Activated CD4-positive, alpha-beta T cell treated with anti-CD3 and anti-CD28 coated beads, Interleukin-2, amount 10 ng/mL, durations not matched to agents 7 days and 5 days (primary cell): Measurements from ENCODE around the gene PPAT. TPM values are rescaled to one million over a fixed set of nuclear protein-coding genes. Genes with fewer than 3 reads are reported as not detected.

ENCODE experiments used
- CTCF ChIA-PET: fragments of 350-600 bp; sonication (Branson Sonifier 250); formaldehyde crosslinking; loops from one replicate; lab custom pipeline; 2021; ENCODE audit warnings: antibody characterized with exemption; lab: Charles Lee
- POLR2A ChIA-PET: fragments of 350-600 bp; sonication (Branson Sonifier 250); formaldehyde crosslinking; loops from one replicate; lab custom pipeline; 2021; ENCODE audit warnings: antibody characterized with exemption; lab: Charles Lee
- DNase-seq: peaks from one replicate; pipeline ENCODE4 v3.0.0-alpha.2; 2020
- H3K27ac Mint-ChIP-seq: one replicate; pipeline ENCODE4 v1.8.0; 2021; ENCODE audit warnings: mild to moderate bottlenecking, moderate library complexity, mixed read lengths
- H3K27me3 Mint-ChIP-seq: one replicate; pipeline ENCODE4 v1.8.0; 2021; ENCODE audit warnings: mixed read lengths
- H3K36me3 Mint-ChIP-seq: one replicate; pipeline ENCODE4 v1.8.0; 2021; ENCODE audit warnings: low read depth, mixed read lengths
- H3K4me1 Mint-ChIP-seq: one replicate; pipeline ENCODE4 v1.8.0; 2021; ENCODE audit warnings: mixed read lengths
- H3K4me3 Mint-ChIP-seq: one replicate; pipeline ENCODE4 v1.8.0; 2021; ENCODE audit warnings: mild to moderate bottlenecking, moderate library complexity, mixed read lengths
- H3K9me3 Mint-ChIP-seq: one replicate; pipeline ENCODE4 v1.8.0; 2021; ENCODE audit warnings: mixed read lengths
- total RNA-seq, 2 experiments: library from RNA; stranded (reverse); gene quantifications; one replicate each; pipeline ENCODE4 v1.2.3, GENCODE V29; 2021

Gene PPAT
- total RNA-seq, 2 experiments from 2014 or later, result 24.3 to 24.7 TPM

- POLR2A ChIA-PET, result no interaction called here
- Mint-ChIP-seq H3K27ac (no peak overlapping the region), H3K9me3 (peaks cover 2% of the 10 kb centered on the region), H3K36me3 (peaks cover 7% of the 10 kb centered on the region), H3K4me3 (no peak overlapping the region), H3K4me1 (peaks cover 43% of the 10 kb centered on the region), H3K27me3 (no peaks in the 10 kb centered on the region)
- CTCF ChIA-PET, result no interaction called here
- no peak for DNase-seq
Measured at GRCh38 chr4:56430203-56430602, 5.2 kb downstream of the PPAT start.

- Mint-ChIP-seq H3K4me1 (peaks cover 30% of the 10 kb centered on the region), H3K9me3 (peaks cover 2% of the 10 kb centered on the region), H3K27me3 (no peaks in the 10 kb centered on the region), H3K36me3 (peaks cover 7% of the 10 kb centered on the region), H3K27ac (no peak overlapping the region), H3K4me3 (no peak overlapping the region)
- ChIA-PET CTCF (no interaction called here), POLR2A (no interaction called here)
- DNase-seq, result no peak
Measured at GRCh38 chr4:56427179-56427578, 8.2 kb downstream of the PPAT start.

DNA sequence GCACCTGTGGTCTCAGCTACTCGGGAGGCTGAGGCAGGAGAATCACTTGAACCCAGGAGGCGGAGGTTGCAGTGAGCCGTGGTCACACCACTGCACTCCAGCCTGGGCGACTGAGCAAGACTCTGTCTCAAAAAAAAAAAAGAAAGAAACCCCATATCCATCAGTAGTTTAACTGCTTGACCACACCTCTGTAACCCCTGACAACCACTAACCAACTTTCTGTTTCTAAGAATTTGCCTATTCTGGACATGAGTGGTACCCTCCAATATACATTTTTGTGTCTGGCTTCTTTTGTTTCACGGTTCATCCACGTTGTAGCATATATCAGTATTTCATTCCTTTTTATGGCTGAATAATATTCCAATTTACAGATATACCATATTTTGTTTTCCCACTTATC, 9.1 kb downstream of the PPAT start:
- Mint-ChIP-seq H3K4me3 (no peak overlapping the region), H3K27me3 (no peaks in the 10 kb centered on the region), H3K36me3 (peaks cover 7% of the 10 kb centered on the region), H3K4me1 (peaks cover 22% of the 10 kb centered on the region), H3K9me3 (peaks cover 2% of the 10 kb centered on the region), H3K27ac (no peak overlapping the region)
- DNase-seq, result no peak
- ChIA-PET POLR2A (no interaction called here), CTCF (interaction anchor here (3.6 kb wide), 1 partner anchor 10 kb away, joined by 19 read pairs; the partner anchor contains the start of genes PAICS and PPAT)

DNA sequence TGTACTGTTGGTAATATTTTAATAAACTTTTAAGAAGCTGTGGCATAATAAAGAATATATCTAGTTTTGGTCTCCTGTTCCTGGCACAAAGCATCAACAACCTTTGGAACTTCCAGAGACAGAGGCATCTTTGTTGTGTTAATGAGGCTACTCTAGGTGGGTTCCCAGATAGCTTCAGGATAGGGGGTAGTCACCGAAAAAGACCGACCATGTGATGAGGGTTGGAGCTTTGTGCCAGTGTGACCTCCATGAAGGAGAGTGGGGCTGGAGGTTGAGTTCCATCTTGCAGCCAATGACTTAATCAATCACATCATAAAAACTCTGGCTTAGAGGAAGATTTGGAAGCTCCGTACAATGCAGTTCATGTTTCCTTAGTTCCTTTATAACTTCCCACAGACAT, 9.9 kb downstream of the PPAT start:
- CTCF ChIA-PET, result interaction anchor here (1.3 to 3.6 kb wide), 2 partner anchors 10 to 11 kb away, joined by 3 to 19 read pairs; partner anchors contain the start of genes PAICS and PPAT

GRCh38 chr4:56424697-56425514, 10.5 kb downstream of the PPAT start:
- peaks cover 2% of the 10 kb centered on the region for H3K9me3 Mint-ChIP-seq
- H3K4me3 Mint-ChIP-seq, result no peak overlapping the region
- peaks cover 20% of the 10 kb centered on the region for H3K4me1 Mint-ChIP-seq
- peaks cover 8% of the 10 kb centered on the region for H3K36me3 Mint-ChIP-seq
- peak; percentile 53 for DNase-seq
- ChIA-PET POLR2A (no interaction called here), CTCF (interaction anchor here (1.3 to 3.6 kb wide), 3 partner anchors 9 to 22 kb away, joined by 3 to 19 read pairs (median 5); partner anchors contain the start of genes PAICS and PPAT)
- no peak overlapping the region for H3K27ac Mint-ChIP-seq
- H3K27me3 Mint-ChIP-seq, result no peaks in the 10 kb centered on the region

More for the DNA sequence above, 9.9 kb downstream of the PPAT start:
- DNase-seq, result no peak
- Mint-ChIP-seq H3K36me3 (peaks cover 7% of the 10 kb centered on the region), H3K9me3 (peaks cover 2% of the 10 kb centered on the region), H3K27ac (no peak overlapping the region), H3K4me3 (no peak overlapping the region), H3K27me3 (no peaks in the 10 kb centered on the region), H3K4me1 (peaks cover 20% of the 10 kb centered on the region)
- POLR2A ChIA-PET, result no interaction called here

- Mint-ChIP-seq H3K4me1 (peaks cover 17% of the 10 kb centered on the region), H3K9me3 (peaks cover 2% of the 10 kb centered on the region), H3K27me3 (no peaks in the 10 kb centered on the region), H3K4me3 (no peak overlapping the region), H3K36me3 (peaks cover 8% of the 10 kb centered on the region), H3K27ac (no peak overlapping the region)
- ChIA-PET POLR2A (no interaction called here), CTCF (interaction anchor here (1.1 to 3.6 kb wide), 4 partner anchors 8 to 21 kb away, joined by 4 to 19 read pairs (median 7); partner anchors contain the start of genes PAICS and PPAT)
- DNase-seq, result no peak
Measured at GRCh38 chr4:56424176-56424575, 11.2 kb downstream of the PPAT start.

DNA sequence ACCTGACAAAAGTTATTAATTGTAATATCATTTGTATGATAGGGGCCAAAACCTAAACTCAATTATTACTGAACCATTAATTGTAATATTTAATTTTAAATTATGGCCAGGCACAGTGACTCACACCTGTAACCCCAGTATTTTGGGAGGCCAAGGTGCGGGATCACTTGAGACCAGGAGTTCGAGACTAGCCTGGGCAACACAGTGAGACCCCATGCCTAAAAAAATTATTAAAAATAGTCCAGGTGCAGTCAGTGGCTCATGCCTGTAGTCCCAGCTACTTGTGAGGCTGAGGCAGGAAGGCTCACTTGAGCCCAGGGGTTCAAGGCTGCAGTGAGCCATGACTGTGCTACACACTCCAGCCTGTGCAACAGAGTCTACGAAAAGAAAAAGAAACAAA, 18.0 kb downstream of the PPAT start:
- DNase-seq, result no peak
- Mint-ChIP-seq H3K4me3 (no peak overlapping the region), H3K36me3 (peaks cover 1% of the 10 kb centered on the region), H3K27me3 (no peaks in the 10 kb centered on the region), H3K4me1 (peaks cover 7% of the 10 kb centered on the region), H3K9me3 (no peaks in the 10 kb centered on the region), H3K27ac (no peak overlapping the region)
- ChIA-PET CTCF (interaction anchor here (1.0 kb wide), 1 partner anchor 18 kb away, joined by 3 read pairs; the partner anchor contains the start of genes PAICS and PPAT), POLR2A (no interaction called here)

DNA sequence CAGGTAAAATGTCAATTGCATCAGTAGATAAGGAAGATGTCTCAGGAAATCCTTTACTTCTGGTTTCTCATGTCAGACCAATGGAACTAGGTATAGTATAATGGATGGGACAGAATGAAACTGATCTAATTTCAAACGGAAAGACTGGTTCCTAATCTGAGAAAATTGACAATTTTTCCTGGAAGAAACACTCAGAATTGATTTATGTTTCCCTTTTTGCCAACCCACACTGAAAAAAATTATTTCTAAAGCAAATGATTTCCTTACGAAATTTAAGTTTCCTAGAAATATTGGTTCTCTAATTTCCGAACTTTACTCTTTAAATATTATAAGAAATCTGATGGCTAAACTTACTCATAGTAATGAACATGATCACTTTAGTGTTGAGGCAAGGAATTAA, 19.1 kb downstream of the PPAT start:
- no peaks in the 10 kb centered on the region for H3K27me3 Mint-ChIP-seq
- no peak overlapping the region for H3K4me3 Mint-ChIP-seq
- H3K27ac Mint-ChIP-seq, result no peak overlapping the region
- peaks cover 7% of the 10 kb centered on the region for H3K4me1 Mint-ChIP-seq
- peaks cover 1% of the 10 kb centered on the region for H3K36me3 Mint-ChIP-seq
- ChIA-PET POLR2A (no interaction called here), CTCF (interaction anchor here (0.6 to 0.8 kb wide), 2 partner anchors 9 to 122 kb away, joined by 3 to 4 read pairs; no protein-coding TSS in a partner anchor)
- DNase-seq, result no peak
- H3K9me3 Mint-ChIP-seq, result no peaks in the 10 kb centered on the region

GRCh38 chr4:56414135-56414670, 21.2 kb downstream of the PPAT start:
- H3K4me3 Mint-ChIP-seq, result no peak overlapping the region
- no peaks in the 10 kb centered on the region for H3K9me3 Mint-ChIP-seq
- no peak for DNase-seq
- no peak overlapping the region for H3K27ac Mint-ChIP-seq
- ChIA-PET POLR2A (no interaction called here), CTCF (interaction anchor here (0.7 kb wide), 1 partner anchor 15 kb away, joined by 3 read pairs; no protein-coding TSS in a partner anchor)
- no peaks in the 10 kb centered on the region for H3K27me3 Mint-ChIP-seq
- H3K36me3 Mint-ChIP-seq, result no peaks in the 10 kb centered on the region
- H3K4me1 Mint-ChIP-seq, result peaks cover 17% of the 10 kb centered on the region

DNA sequence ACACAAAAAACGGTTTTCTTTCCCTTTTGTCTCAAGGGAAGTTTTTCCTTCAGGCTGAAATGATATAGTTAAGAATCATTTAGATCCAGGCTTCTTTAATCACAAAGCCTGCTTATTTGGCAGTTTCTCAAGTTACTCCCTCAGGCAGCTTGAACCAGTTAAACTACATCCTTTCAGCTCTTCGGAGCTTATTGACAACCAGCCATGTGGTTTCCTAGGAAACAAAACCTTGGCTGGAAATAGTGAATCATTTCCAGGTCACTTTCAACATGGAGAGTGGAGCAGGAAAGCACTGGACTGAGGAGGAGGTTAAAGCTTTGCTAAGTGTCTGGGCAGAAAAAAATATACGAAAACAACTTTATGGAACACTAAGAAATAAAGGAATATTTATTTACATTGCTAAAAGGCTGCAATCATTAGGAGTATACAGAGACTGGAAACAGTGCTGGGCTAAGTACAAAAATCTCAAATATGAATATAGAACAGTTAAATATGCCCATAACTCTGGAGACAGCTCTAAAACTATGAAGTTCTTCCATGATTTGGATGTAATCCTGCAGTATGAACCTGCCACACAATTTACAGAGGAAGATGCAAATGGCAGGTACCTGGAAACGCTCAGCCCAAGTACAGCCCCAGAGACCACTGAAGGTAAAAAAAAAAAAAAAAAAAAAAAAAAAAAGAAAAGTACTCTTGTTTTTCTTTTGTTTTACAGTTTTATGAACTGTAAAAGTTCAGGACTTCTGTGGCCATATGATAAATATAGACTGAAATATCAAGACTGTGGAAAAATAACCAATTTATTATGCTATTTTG, 25.0 kb downstream of the PPAT start:
- Mint-ChIP-seq H3K27ac (peak overlapping the region; percentile 36), H3K4me1 (peaks cover 15% of the 10 kb centered on the region), H3K4me3 (no peak overlapping the region), H3K9me3 (no peaks in the 10 kb centered on the region), H3K27me3 (no peaks in the 10 kb centered on the region), H3K36me3 (peaks cover 6% of the 10 kb centered on the region)
- no peak for DNase-seq
- CTCF ChIA-PET, result interaction anchor here (0.6 to 1.8 kb wide), 6 partner anchors 10 to 123 kb away, joined by 3 to 9 read pairs (median 4); partner anchors contain the start of gene AASDH
- POLR2A ChIA-PET, result no interaction called here

DNA sequence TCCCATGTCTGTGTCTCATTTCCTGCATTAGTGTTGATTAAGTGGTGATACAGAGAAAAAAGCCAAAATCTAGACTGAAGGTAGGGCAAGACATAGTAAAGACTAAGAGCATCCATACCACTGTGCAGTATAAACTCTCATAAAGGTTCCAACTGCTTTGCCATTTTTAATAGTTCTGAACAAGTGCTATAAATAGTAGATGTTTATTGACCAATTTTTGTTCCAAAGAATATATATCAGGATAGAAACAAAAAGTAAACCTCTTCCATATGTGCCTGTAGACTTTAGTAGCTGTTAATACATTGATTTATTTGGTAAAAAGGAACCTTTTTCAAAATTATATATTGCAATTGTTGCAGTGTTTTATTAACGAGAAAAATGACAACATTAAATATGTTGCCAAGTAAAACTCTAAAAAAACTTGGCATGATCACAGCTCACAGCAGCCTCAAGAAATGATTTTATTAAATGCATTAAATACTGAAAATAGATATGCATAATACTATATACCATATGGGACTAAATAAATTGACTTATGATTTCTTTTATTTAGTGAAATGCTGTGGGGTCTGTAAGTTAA, 25.8 kb downstream of the PPAT start:
- Mint-ChIP-seq H3K27ac (no peak overlapping the region), H3K9me3 (no peaks in the 10 kb centered on the region), H3K27me3 (no peaks in the 10 kb centered on the region), H3K4me3 (no peak overlapping the region), H3K36me3 (peaks cover 7% of the 10 kb centered on the region), H3K4me1 (peaks cover 15% of the 10 kb centered on the region)
- no peak for DNase-seq
- CTCF ChIA-PET, result interaction anchor here (0.6 to 1.3 kb wide), 3 partner anchors 11 to 23 kb away, joined by 3 to 9 read pairs (median 3); no protein-coding TSS in a partner anchor
- POLR2A ChIA-PET, result no interaction called here

GRCh38 chr4:56408978-56409377, 26.4 kb downstream of the PPAT start:
- CTCF ChIA-PET, result no interaction called here
- no peak overlapping the region for H3K27ac Mint-ChIP-seq
- POLR2A ChIA-PET, result no interaction called here

More at GRCh38 chr4:56408978-56409377, 26.4 kb downstream of the PPAT start:
- peaks cover 7% of the 10 kb centered on the region for H3K36me3 Mint-ChIP-seq
- H3K4me1 Mint-ChIP-seq, result peaks cover 15% of the 10 kb centered on the region
- no peak overlapping the region for H3K4me3 Mint-ChIP-seq
- no peaks in the 10 kb centered on the region for H3K9me3 Mint-ChIP-seq
- no peaks in the 10 kb centered on the region for H3K27me3 Mint-ChIP-seq
- DNase-seq, result no peak
